H1 (cell line): Measurements from ENCODE around the gene TRMT10C. TPM values are rescaled to one million over a fixed set of nuclear protein-coding genes. Genes with fewer than 3 reads are reported as not detected.

Experiments
- CTCF ChIA-PET: fragments of 300-600 bp; sonication (Branson Sonifier 250); formaldehyde crosslinking; loops from one replicate; lab custom pipeline; 2021; ENCODE audit not compliant: partially characterized antibody; lab: Charles Lee
- POLR2A ChIA-PET: fragments of 300-600 bp; sonication (Branson Sonifier 250); formaldehyde crosslinking; loops from one replicate; lab custom pipeline; 2021; ENCODE audit warnings: inconsistent platforms; ENCODE audit not compliant: partially characterized antibody; lab: Charles Lee
- DNase-seq, 2 experiments: peaks; one replicate each; pipeline versions ENCODE4 v3.0.0 to v3.0.0-alpha.2; 2010 to 2022; ENCODE audit warnings: low spot score in 2 of 2, low read depth in 1 of 2, mixed read lengths in 1 of 2
- FAIRE-seq: peaks from 2 replicates; lab custom pipeline; 2011; peaks lifted over from hg19 to GRCh38; lab: Jason Lieb, UNC
- H2AFZ ChIP-seq: 2 replicates; pipeline ENCODE4 v1.8.1; 2012; ENCODE audit warnings: low read length, inconsistent platforms
- H2AK5ac ChIP-seq: 2 replicates; pipeline ENCODE4 v1.6.1; 2013; ENCODE audit warnings: low read depth, low read length
- H2BK120ac ChIP-seq: replicated peaks from 2 replicates; pipeline ENCODE3; 2013; ENCODE audit warnings: low read depth, low read length, inconsistent platforms
- H2BK12ac ChIP-seq: 2 replicates; pipeline ENCODE4 v1.6.1; 2013; ENCODE audit warnings: low read depth, low read length
- H2BK15ac ChIP-seq: 2 replicates; pipeline ENCODE4 v1.6.1; 2013; ENCODE audit warnings: low read length
- H2BK20ac ChIP-seq: 2 replicates; pipeline ENCODE4 v1.6.1; 2013; ENCODE audit warnings: low read length
- H2BK5ac ChIP-seq: 2 replicates; pipeline ENCODE4 v1.6.1; 2013; ENCODE audit warnings: low read depth, low read length
- H3K14ac ChIP-seq: 2 replicates; pipeline ENCODE4 v1.6.1; 2013; ENCODE audit warnings: inconsistent platforms; ENCODE audit not compliant: insufficient read length
- H3K18ac ChIP-seq: 2 replicates; pipeline ENCODE4 v1.6.1; 2013; ENCODE audit warnings: low read length; ENCODE audit errors: extremely low read depth
- H3K23ac ChIP-seq: 2 replicates; pipeline ENCODE4 v1.6.1; 2013; ENCODE audit warnings: inconsistent platforms; ENCODE audit not compliant: insufficient read length
- H3K23me2 ChIP-seq: 2 replicates; pipeline ENCODE4 v1.6.1; 2013; ENCODE audit warnings: low read depth, low read length
- H3K27ac ChIP-seq: 2 replicates; pipeline ENCODE4 v1.6.1; 2011; ENCODE audit warnings: low read depth, low read length, inconsistent platforms
- H3K27me3 ChIP-seq, 4 experiments: replicated peaks in 1 of 4; 1 replicate in 1 of 4; 2 replicates in 3 of 4; pipeline versions ENCODE4 v1.6.1 to v1.8.1; 2011 to 2013; ENCODE audit warnings: low read length in 3 of 4, mild to moderate bottlenecking in 3 of 4, inconsistent platforms in 2 of 4, mixed read lengths in 2 of 4, moderate library complexity in 1 of 4; ENCODE audit not compliant: control insufficient read depth in 3 of 4, insufficient read depth in 3 of 4; ENCODE audit errors: extremely low read depth in 1 of 4
- H3K36me3 ChIP-seq, 4 experiments: 2 replicates each; pipeline versions ENCODE4 v1.6.1 to v1.8.1; 2011 to 2013; ENCODE audit warnings: mild to moderate bottlenecking in 4 of 4, low read length in 3 of 4, moderate library complexity in 2 of 4, control low read depth in 1 of 4, inconsistent platforms in 1 of 4; ENCODE audit not compliant: insufficient read depth in 4 of 4, control insufficient read depth in 2 of 4
- H3K4ac ChIP-seq: replicated peaks from 2 replicates; pipeline ENCODE3; 2013; ENCODE audit warnings: low read length, low read depth, mixed read lengths, inconsistent platforms; ENCODE audit not compliant: insufficient read length
- H3K4me1 ChIP-seq, 4 experiments: replicated peaks in 1 of 4; 1 replicate in 1 of 4; 2 replicates in 3 of 4; pipeline versions ENCODE4 v1.6.1 to v1.8.1; 2011 to 2013; ENCODE audit warnings: low read length in 3 of 4, inconsistent platforms in 2 of 4, mixed read lengths in 1 of 4; ENCODE audit not compliant: insufficient read depth in 4 of 4, control insufficient read depth in 3 of 4
- H3K4me2 ChIP-seq, 2 experiments: 2 replicates each; pipeline versions ENCODE4 v1.6.1 to v1.8.1; 2011 to 2013; ENCODE audit warnings: low read depth in 2 of 2, low read length in 2 of 2, control low read depth in 1 of 2, inconsistent platforms in 1 of 2, mild to moderate bottlenecking in 1 of 2; ENCODE audit not compliant: insufficient read depth in 1 of 2
- H3K4me3 ChIP-seq, 4 experiments: fragments of 200-600, 300-600 bp in 1 of 4; sonication (generic), shearing (Covaris generic), sonication (Bioruptor Twin) in 1 of 4; 2 replicates each; pipeline versions ENCODE4 v1.5.1 to v1.8.1; 2011 to 2016; ENCODE audit warnings: low read length in 4 of 4, low read depth in 3 of 4, control low read depth in 2 of 4, inconsistent platforms in 2 of 4, mild to moderate bottlenecking in 2 of 4, mixed read lengths in 1 of 4, moderate library complexity in 1 of 4; ENCODE audit not compliant: insufficient read depth in 2 of 4; ENCODE audit errors: extremely low read depth in 1 of 4
- H3K56ac ChIP-seq: replicated peaks from 2 replicates; pipeline ENCODE3; 2013; ENCODE audit warnings: low read depth, mild to moderate bottlenecking, mixed read lengths, low read length, inconsistent platforms; ENCODE audit not compliant: insufficient read length
- H3K79me1 ChIP-seq: 2 replicates; pipeline ENCODE4 v1.6.1; 2013; ENCODE audit warnings: low read depth, low read length, control low read depth
- H3K79me2 ChIP-seq, 2 experiments: 2 replicates each; pipeline versions ENCODE4 v1.6.1 to v1.8.1; 2012 to 2013; ENCODE audit warnings: low read length in 2 of 2, mild to moderate bottlenecking in 2 of 2, inconsistent platforms in 1 of 2; ENCODE audit not compliant: insufficient read depth in 2 of 2, control insufficient read depth in 1 of 2
- H3K9ac ChIP-seq, 4 experiments: replicated peaks in 1 of 4; 1 replicate in 1 of 4; 2 replicates in 3 of 4; pipeline versions ENCODE4 v1.6.1 to v1.8.1; 2011 to 2013; ENCODE audit warnings: low read depth in 3 of 4, low read length in 3 of 4, control low read depth in 2 of 4, mild to moderate bottlenecking in 2 of 4, moderate library complexity in 2 of 4, inconsistent platforms in 1 of 4; ENCODE audit errors: extremely low read depth in 1 of 4
- H3K9me3 ChIP-seq, 2 experiments: 2 replicates each; pipeline versions ENCODE4 v1.6.1 to v1.8.1; 2012 to 2013; ENCODE audit warnings: mild to moderate bottlenecking in 2 of 2, moderate library complexity in 2 of 2, control low read depth in 1 of 2, inconsistent platforms in 1 of 2, low read depth in 1 of 2, low read length in 1 of 2, mixed read lengths in 1 of 2; ENCODE audit not compliant: insufficient read depth in 2 of 2
- H4K20me1 ChIP-seq, 2 experiments: replicated peaks in 1 of 2; 2 replicates each; pipeline versions ENCODE3 to v1.8.1; 2011 to 2013; ENCODE audit warnings: inconsistent platforms in 2 of 2, low read length in 2 of 2, mild to moderate bottlenecking in 1 of 2; ENCODE audit not compliant: insufficient read depth in 2 of 2, control insufficient read depth in 1 of 2
- H4K5ac ChIP-seq: 2 replicates; pipeline ENCODE4 v1.6.1; 2013; ENCODE audit warnings: low read length, low read depth, mixed read lengths, inconsistent platforms; ENCODE audit not compliant: insufficient read length
- H4K8ac ChIP-seq: 2 replicates; pipeline ENCODE4 v1.8.0; 2013; ENCODE audit warnings: mild to moderate bottlenecking, moderate library complexity, low read length, inconsistent platforms; ENCODE audit not compliant: insufficient read depth; ENCODE audit errors: extremely low read depth
- H4K91ac ChIP-seq: replicated peaks from 2 replicates; pipeline ENCODE3; 2013; ENCODE audit warnings: low read length, mixed read lengths, inconsistent platforms; ENCODE audit not compliant: insufficient read length
- HDAC6 ChIP-seq: IDR thresholded peaks from one replicate; pipeline ENCODE4 v1.7.1; 2012; ENCODE audit warnings: low read depth, mild to moderate bottlenecking, inconsistent platforms, low read length, moderate library complexity
- KDM5A ChIP-seq: fragments of 200-600 bp; IDR thresholded peaks from 2 replicates; pipeline ENCODE4 v1.7.1; 2012; ENCODE audit warnings: mild to moderate bottlenecking, low read length, inconsistent platforms, mixed read lengths
- NANOG ChIP-seq: IDR thresholded peaks from 2 replicates; pipeline ENCODE4 v1.6.1; 2011; ENCODE audit warnings: low read length, low read depth, mild to moderate bottlenecking, inconsistent platforms; ENCODE audit not compliant: insufficient read depth, poor library complexity, severe bottlenecking
- POU5F1 ChIP-seq: IDR thresholded peaks from 2 replicates; pipeline ENCODE4 v1.6.1; 2011; ENCODE audit warnings: low read depth, mild to moderate bottlenecking, low read length, moderate library complexity
- SUZ12 ChIP-seq: fragments of 200-600 bp; sonication (generic); IDR thresholded peaks from 2 replicates; pipeline ENCODE4 v1.6.1; 2012; ENCODE audit warnings: mild to moderate bottlenecking, inconsistent platforms, low read length, moderate library complexity, mixed read lengths
- WGBS, 2 experiments: shearing (Covaris generic) in 1 of 2; methylation state at CpG; one replicate each; pipeline versions ENCODE4 v1.1.6 to v1.1.7; 2013 to 2015; ENCODE audit warnings: low lambda C conversion rate in 2 of 2, mixed read lengths in 2 of 2, inconsistent platforms in 1 of 2, low coverage in 1 of 2, missing lambda C conversion rate in 1 of 2; ENCODE audit not compliant: insufficient replicate concordance in 2 of 2, insufficient coverage in 1 of 2, insufficient read length in 1 of 2; ENCODE audit errors: extremely low coverage in 1 of 2, missing lambda C conversion rate in 1 of 2; 5-methylcytosine and 5-hydroxymethylcytosine counted together
- polyA plus RNA-seq, 7 experiments: library from polyadenylated mRNA; depleted of rRNA in 3 of 7; stranded (reverse) in 5 of 7; unstranded in 2 of 7; fragments of >200 nt in 5 of 7; fragments of 200-250 nt in 2 of 7; gene quantifications; 1 replicate in 5 of 7; 2 replicates in 1 of 7; 4 replicates in 1 of 7; pipeline versions ENCODE4 v1.2.1 to v1.2.3, GENCODE V29; 2011 to 2013; ENCODE audit warnings: missing spikeins in 2 of 7, mixed read lengths in 2 of 7
- total RNA-seq: library from RNA; stranded (reverse); fragmentation: NEBNext Ultra II Directional; extraction: Animal tissue kit (Norgen Biotek cat#: 25700); gene quantifications from 2 replicates; pipeline ENCODE4 v1.2.1, GENCODE V29; 2021

TRMT10C gene
- total and polyA plus RNA-seq, 2 of the 8 experiments (the other 6 are each of a cell fraction or from before 2014, with no cell fraction given), result 27.4 to 55.9 TPM

- H4K8ac ChIP-seq, result no peak overlapping the region
- CTCF ChIA-PET, result interaction anchor here (0.6 to 1.3 kb wide), 3 partner anchors 8 to 680 kb away, joined by 3 to 5 read pairs (median 4); no protein-coding TSS in a partner anchor
- no peak for FAIRE-seq
Observed at GRCh38 chr3:101519685-101520365, 41.8 kb upstream of the TRMT10C start.

More at GRCh38 chr3:101519685-101520365, 41.8 kb upstream of the TRMT10C start:
- no peak overlapping the region for H3K4me3 ChIP-seq
- no peaks in the 10 kb centered on the region for H4K20me1 ChIP-seq
- H4K5ac ChIP-seq, result no peak overlapping the region
- H3K23me2 ChIP-seq, result no peaks in the 10 kb centered on the region
- H2BK20ac ChIP-seq, result no peak overlapping the region
- no peak overlapping the region for H3K14ac ChIP-seq
- H3K9ac ChIP-seq, result no peak overlapping the region
- H3K56ac ChIP-seq, result no peak overlapping the region
- no peak overlapping the region for H3K18ac ChIP-seq
- no peak for DNase-seq
- H2BK12ac ChIP-seq, result no peak overlapping the region
- no peaks in the 10 kb centered on the region for H3K79me1 ChIP-seq
- no peaks in the 10 kb centered on the region for H3K79me2 ChIP-seq
- no peak overlapping the region for H3K23ac ChIP-seq
- POLR2A ChIA-PET, result interaction anchor here (0.6 to 1.2 kb wide), 3 partner anchors 9 to 50 kb away, joined by 3 to 4 read pairs (median 3); no protein-coding TSS in a partner anchor
- H2AFZ ChIP-seq, result no peak overlapping the region
- H2BK5ac ChIP-seq, result no peak overlapping the region
- H3K9me3 ChIP-seq, result 0 out of 4 replicates have a peak, but pooled peaks cover 0 to 3% of the 10 kb centered on the region in 2 experiments
- no peak overlapping the region for H3K4me2 ChIP-seq
- TF ChIP-seq HDAC6 (no peak), KDM5A (no peak), POU5F1 (no peak), SUZ12 (no peak), NANOG (no peak)
- H3K27me3 ChIP-seq, result no peaks in the 10 kb centered on the region
- H3K4me1 ChIP-seq, result peaks cover 0 to 3% (median 0%) of the 10 kb centered on the region in 4 experiments; a peak in 1 of 7 replicates
- no peak overlapping the region for H2BK15ac ChIP-seq
- H3K36me3 ChIP-seq, result no peaks in the 10 kb centered on the region
- H2BK120ac ChIP-seq, result no peak overlapping the region
- WGBS, 2 experiments, result 87% methylated on average over 6 of the region's 6 CpGs; no CpG with 5 or more reads in 1 of the 2 experiments
- no peak overlapping the region for H3K4ac ChIP-seq
- no peak overlapping the region for H2AK5ac ChIP-seq
- H3K27ac ChIP-seq, result no peak overlapping the region
- no peak overlapping the region for H4K91ac ChIP-seq
